ENCODE results near the gene TECTB.
"Not testable (repeated sequence)": the region's sequence is repeated elsewhere in the genome, so short reads cannot be mapped to it uniquely, and the experiment has no call there.

The TECTB gene

DNA sequence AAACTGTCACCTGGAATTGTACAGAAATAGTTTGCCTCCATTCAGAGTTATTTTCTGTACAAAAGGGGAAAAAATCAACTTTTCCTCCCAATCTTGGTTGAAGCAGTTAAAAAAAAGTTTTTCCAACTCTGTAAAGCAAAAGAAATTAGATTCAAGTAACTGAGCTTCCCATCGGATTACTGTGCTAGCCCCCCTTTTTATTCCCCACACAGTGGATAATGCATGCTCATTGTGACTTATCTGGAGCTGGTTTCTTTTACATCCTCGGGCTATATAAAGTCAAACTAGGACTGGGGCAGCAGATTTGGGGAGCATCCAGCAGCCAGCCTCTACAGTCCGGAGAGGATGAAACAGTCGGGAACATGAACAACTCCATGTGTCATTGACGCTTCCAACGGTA is at the start of gene TECTB:
TECTB (plus strand) TSS at position 301 of the 400 bp plus-strand sequence. CDS start 335 bp downstream, outside the sequence.
- no peak for DNase-seq (ENCODE audit: low read depth)

GRCh38 chr10:112235141-112235540 is 48.1 kb upstream of the TECTB start:
- no peak for DNase-seq (ENCODE audit: low read depth)

DNA sequence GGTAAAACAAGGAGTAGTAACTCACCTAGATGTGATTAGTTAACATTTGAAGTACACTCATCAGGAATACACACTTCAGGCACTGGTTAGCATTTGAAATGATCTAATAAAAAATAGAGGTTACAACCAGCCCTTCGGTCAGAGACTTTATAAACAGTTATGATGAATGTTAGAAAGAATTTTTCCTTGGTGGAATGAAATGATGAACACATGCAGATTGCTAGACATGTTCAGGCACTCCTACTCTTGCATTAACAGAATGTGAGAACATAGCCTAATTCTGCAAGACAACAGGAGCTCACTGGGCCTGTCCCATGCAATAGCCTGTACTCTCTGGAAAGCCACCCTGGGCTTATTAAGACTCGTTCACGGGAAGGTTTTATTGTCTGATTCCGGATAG is 47.3 kb upstream of the TECTB start:
- no peak for DNase-seq (ENCODE audit: low read depth)

GRCh38 chr10:112236486-112236885 is 46.7 kb upstream of the TECTB start:
- no peak for DNase-seq (ENCODE audit: low read depth)

- no peak for DNase-seq (ENCODE audit: low read depth)
Observed at GRCh38 chr10:112239347-112239746, 43.9 kb upstream of the TECTB start.

DNA sequence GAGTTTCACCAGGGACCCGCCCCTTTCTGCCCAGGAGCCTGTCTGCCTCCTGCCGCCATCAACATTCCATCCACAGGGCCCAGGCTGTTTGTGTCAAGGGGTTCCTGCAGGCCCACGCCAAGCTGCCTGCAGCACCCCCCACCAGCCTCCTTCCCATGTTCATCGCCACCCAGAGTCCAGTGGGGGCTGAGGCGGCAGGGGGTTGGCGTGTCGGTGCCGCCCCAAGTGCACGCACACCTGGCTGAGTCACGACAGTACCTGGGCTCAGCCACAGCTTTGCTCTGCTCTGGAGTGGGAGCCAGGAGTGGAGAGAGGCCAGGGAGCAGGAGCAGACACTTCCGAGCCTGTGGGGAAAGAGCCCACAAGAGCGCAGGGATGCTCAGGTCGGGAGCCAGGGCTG is 42.8 kb upstream of the TECTB start:
- DNase-seq (ENCODE audit: low read depth), result no peak

GRCh38 chr10:112241651-112242341 is 41.4 kb upstream of the TECTB start:
- no peak for DNase-seq (ENCODE audit: low read depth)

GRCh38 chr10:112242769-112243168 is 40.4 kb upstream of the TECTB start:
- DNase-seq (ENCODE audit: low read depth), result no peak

DNA sequence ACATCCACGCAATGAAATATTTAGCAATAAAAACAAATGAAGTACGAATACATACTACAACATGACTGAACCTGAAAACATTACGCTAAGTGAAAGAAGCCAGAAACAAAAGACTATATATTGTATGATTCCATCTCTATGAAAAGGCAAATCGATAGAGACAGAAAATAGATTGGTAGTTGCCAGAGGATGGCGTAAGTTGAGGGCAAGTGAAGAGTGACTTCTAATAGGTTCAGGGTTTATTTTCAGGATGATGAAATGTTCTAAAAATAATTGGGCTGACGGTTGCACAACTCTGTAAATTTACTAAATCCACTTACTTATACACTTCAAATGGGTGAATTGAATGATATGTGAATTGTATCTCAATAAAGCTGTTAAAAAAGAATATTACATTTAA is 39.5 kb upstream of the TECTB start:
- DNase-seq (ENCODE audit: low read depth), result no peak

GRCh38 chr10:112244197-112244596 is 39.0 kb upstream of the TECTB start:
- no peak for DNase-seq (ENCODE audit: low read depth)

GRCh38 chr10:112247791-112248190 is 35.4 kb upstream of the TECTB start:
- DNase-seq (ENCODE audit: low read depth), result no peak

DNA sequence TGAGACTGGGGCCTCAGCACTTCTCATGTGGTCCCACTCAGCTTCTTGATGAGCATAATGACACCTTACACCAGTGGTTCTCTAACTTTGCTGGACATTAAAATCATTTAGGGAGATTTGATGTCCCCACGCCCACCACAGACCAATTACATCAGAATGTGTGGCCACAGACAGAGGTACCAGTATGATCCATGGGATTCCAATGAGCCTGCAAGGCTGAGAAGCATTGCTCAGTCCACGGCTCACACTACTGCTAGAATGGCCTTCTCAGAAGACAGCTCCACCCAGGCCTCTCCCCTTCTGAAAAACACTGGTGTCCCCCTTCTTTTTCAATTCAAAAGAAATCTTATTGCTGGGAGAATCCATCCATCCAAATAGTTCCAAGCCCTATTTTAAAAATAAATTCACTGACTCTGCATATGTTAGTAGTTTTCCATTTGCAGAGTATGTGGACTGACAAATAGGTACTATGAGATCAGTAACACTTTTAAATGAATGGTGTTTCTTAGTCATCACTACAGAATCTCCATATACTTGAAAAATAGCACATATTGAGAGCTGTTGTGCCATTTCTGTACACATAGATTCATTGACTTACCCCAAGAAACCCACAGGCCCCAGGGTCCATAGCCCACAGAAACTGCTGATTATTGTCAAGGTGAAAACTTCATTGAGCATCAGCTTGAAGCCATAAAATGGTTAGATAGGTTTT is 34.5 kb upstream of the TECTB start:
- DNase-seq (ENCODE audit: low read depth), result no peak

DNA sequence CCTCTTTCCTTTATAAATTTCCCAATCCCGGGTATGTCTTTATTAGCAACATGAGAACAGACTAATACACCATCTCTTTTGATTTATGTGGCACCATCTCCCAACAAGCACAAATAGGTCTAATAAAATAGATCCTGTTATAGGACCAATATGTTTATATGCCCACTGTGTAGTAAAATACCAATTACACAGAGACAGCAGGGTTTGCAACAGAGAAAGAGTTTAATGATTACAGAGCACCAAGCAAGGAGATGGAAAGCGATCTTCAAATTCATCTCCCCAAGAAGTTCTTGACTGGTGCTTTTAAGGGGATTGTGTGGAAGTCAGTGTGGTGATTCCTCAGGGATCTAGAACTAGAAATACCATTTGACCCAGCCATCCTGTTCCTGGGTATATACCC is 33.5 kb upstream of the TECTB start:
- no peak for DNase-seq (ENCODE audit: low read depth)

DNA sequence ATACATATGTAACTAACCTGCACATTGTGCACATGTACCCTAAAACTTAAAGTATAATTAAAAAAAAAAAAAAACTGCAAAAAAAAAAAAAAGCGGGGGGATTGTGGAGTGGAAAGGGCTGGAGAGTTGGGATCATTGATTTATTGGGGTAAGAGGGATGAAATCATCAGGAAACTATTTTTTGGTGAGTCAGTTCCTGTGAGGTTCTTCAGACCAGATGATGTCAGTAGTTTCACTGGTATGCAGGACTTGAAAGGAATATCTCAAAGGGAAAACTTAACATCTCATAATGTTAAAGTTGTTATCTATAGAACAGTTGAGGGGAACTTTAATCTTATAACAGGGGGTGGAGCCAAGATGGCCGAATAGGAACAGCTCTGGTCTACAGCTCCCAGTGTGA is 32.6 kb upstream of the TECTB start:
- DNase-seq (ENCODE audit: low read depth), result no peak

DNA sequence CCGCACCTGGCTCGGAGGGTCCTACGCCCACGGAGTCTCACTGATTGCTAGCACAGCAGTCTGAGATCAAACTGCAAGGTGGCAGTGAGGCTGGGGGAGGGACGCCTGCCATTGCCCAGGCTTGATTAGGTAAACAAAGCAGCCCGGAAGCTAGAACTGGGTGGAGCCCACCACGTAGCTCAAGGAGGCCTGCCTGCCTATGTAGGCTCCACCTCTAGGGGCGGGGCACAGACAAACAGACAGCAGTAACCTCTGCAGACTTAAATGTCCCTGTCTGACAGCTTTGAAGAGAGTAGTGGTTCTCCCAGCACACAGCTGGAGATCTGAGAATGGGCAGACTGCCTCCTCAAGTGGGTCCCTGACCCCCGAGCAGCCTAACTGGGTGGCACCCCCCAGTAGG is 32.0 kb upstream of the TECTB start:
- DNase-seq (ENCODE audit: low read depth), result not testable (repeated sequence)

GRCh38 chr10:112258407-112258806 is 24.8 kb upstream of the TECTB start:
- DNase-seq (ENCODE audit: low read depth), result no peak

DNA sequence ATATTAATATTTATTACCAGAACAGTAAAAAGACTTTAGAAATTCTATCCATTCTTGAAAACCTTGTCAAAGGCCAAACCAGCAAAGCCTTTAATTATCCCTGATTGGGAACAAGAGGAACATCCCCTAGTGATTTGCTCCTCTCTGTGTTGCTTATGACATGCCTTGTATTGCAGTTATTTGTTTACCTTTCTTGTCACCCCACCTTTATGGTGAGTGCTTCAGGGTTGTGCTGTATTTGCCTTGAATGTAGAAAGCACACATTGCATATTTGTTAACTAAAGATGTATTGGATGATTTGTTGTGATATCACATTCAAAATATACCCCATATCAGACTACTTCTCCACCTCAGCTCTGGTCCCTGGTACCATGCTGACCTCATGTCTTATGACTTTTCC is 23.5 kb upstream of the TECTB start:
- DNase-seq (ENCODE audit: low read depth), result no peak

GRCh38 chr10:112260831-112261230 is 22.4 kb upstream of the TECTB start:
- no peak for DNase-seq (ENCODE audit: low read depth)

- peak; percentile 32 for DNase-seq (ENCODE audit: low read depth)
Observed at GRCh38 chr10:112261281-112261822, 21.8 kb upstream of the TECTB start.

DNA sequence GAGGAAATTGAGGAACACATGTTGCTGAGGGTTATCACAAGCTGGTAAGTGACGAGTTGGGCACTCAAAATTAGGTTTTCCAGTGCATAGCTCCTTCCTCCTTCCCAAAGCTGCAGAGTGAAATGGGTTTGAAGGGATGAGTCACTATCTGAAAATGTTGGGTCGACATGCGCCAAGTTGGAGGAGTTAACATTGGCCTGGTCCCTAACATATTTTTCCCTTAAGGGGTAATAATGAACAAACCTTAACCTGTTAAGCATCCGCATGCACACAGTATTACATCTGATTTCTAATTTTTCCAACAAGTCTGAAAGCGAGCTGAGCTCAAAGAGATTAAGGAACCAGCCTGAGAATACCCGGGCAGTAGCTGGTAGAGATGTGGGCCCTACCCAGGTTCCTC is 20.7 kb upstream of the TECTB start:
- DNase-seq (ENCODE audit: low read depth), result no peak

DNA sequence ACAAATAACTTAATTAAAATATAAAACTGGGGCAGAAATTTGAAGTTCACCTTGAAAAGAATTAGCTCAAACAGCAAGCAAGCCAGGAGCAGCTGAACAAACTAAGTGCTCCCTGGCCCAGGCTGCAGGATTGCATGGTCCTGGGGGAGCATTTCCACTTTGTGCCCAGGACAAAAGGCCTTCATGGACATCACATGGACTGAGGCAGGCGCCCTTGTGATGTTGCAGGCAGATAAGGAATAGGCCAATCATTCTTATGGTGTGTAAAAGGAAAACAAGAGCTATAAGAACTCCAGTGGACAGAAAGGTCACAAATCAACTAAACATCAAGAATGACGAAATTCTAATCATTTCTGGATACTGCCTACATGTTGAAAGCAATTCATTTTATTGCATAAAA is 17.5 kb upstream of the TECTB start:
- no peak for DNase-seq (ENCODE audit: low read depth)

GRCh38 chr10:112269266-112269665 is 13.9 kb upstream of the TECTB start:
- no peak for DNase-seq (ENCODE audit: low read depth)

GRCh38 chr10:112271982-112272381 is 11.2 kb upstream of the TECTB start:
- peak; percentile 14 for DNase-seq (ENCODE audit: low read depth)

- no peak for DNase-seq (ENCODE audit: low read depth)
Observed at GRCh38 chr10:112274831-112275230, 8.4 kb upstream of the TECTB start.
